GM23338 (cell line): ENCODE measurements around the gene IQGAP2. TPM values are rescaled to one million over a fixed set of nuclear protein-coding genes. Genes with fewer than 3 reads are reported as not detected.

ENCODE experiments used
- ATAC-seq: fragments of 200-7000 bp; cut with Tn5 transposase; 3 replicates; pipeline ENCODE4 v1.9.1; 2020
- DNase-seq: peaks from one replicate; pipeline ENCODE4 v3.0.0-alpha.2; 2015; ENCODE audit warnings: low spot score
- H2AFZ ChIP-seq: fragments of 200-600 bp; sonication (generic); 2 replicates; pipeline ENCODE4 v1.8.0; 2016; ENCODE audit warnings: antibody characterized with exemption, mild to moderate bottlenecking, moderate library complexity
- H3F3A ChIP-seq: fragments of 200-600 bp; sonication (generic); replicated peaks from 2 replicates; pipeline ENCODE4 v1.8.0; 2017; ENCODE audit warnings: antibody characterized with exemption, mixed run types, low read depth
- H3K27ac ChIP-seq: fragments of 200-600 bp; sonication (generic); 2 replicates; pipeline ENCODE4 v1.6.1; 2016; ENCODE audit warnings: low read depth
- H3K27me3 ChIP-seq: fragments of 200-600 bp; sonication (generic); 2 replicates; pipeline ENCODE4 v1.8.0; 2016; ENCODE audit warnings: mild to moderate bottlenecking, mixed run types, moderate library complexity; ENCODE audit not compliant: insufficient read depth
- H3K36me3 ChIP-seq: fragments of 200-600 bp; sonication (generic); 2 replicates; pipeline ENCODE4 v1.8.0; 2016; ENCODE audit warnings: mild to moderate bottlenecking; ENCODE audit not compliant: insufficient read depth
- H3K4me1 ChIP-seq: fragments of 200-600 bp; sonication (generic); 2 replicates; pipeline ENCODE4 v1.8.0; 2016; ENCODE audit warnings: mild to moderate bottlenecking, moderate library complexity; ENCODE audit not compliant: insufficient read depth
- H3K4me2 ChIP-seq: fragments of 200-600 bp; sonication (generic); 2 replicates; pipeline ENCODE4 v1.7.1; 2017; ENCODE audit warnings: mixed run types
- H3K4me3 ChIP-seq: fragments of 200-600 bp; sonication (generic); 2 replicates; pipeline ENCODE4 v1.6.1; 2016; ENCODE audit warnings: mixed run types
- H3K79me2 ChIP-seq: fragments of 200-600 bp; sonication (generic); replicated peaks from 2 replicates; pipeline ENCODE4 v1.8.0; 2017; ENCODE audit warnings: mild to moderate bottlenecking; ENCODE audit not compliant: insufficient read depth
- H3K9me2 ChIP-seq: fragments of 200-600 bp; sonication (generic); 2 replicates; pipeline ENCODE4 v1.8.0; 2017; ENCODE audit not compliant: insufficient read depth
- H4K20me1 ChIP-seq: fragments of 200-600 bp; sonication (generic); replicated peaks from 2 replicates; pipeline ENCODE4 v1.8.0; 2017; ENCODE audit warnings: mild to moderate bottlenecking; ENCODE audit not compliant: insufficient read depth
- H3K27ac Mint-ChIP-seq: 2 replicates; pipeline ENCODE4 v1.8.0; 2020; ENCODE audit warnings: inconsistent platforms, mild to moderate bottlenecking, moderate library complexity, mixed read lengths
- H3K27me3 Mint-ChIP-seq: 3 replicates; pipeline ENCODE4 v1.8.0; 2022; ENCODE audit warnings: low read depth, mild to moderate bottlenecking, moderate library complexity, mixed read lengths, inconsistent platforms; ENCODE audit not compliant: insufficient read depth, poor library complexity
- H3K36me3 Mint-ChIP-seq: 3 replicates; pipeline ENCODE4 v1.8.0; 2021; ENCODE audit warnings: low read depth, mild to moderate bottlenecking, inconsistent platforms, moderate library complexity, mixed read lengths
- H3K4me1 Mint-ChIP-seq: 3 replicates; pipeline ENCODE4 v1.8.0; 2020; ENCODE audit warnings: mild to moderate bottlenecking, inconsistent platforms, mixed read lengths
- H3K4me3 Mint-ChIP-seq: 3 replicates; pipeline ENCODE4 v1.8.0; 2021; ENCODE audit warnings: moderate library complexity, mild to moderate bottlenecking, inconsistent platforms, mixed read lengths
- H3K9me3 Mint-ChIP-seq: 3 replicates; pipeline ENCODE4 v1.8.0; 2020; ENCODE audit warnings: moderate library complexity, mild to moderate bottlenecking, inconsistent platforms, mixed read lengths
- CREB1 ChIP-seq: fragments of 250-450 bp; sonication (Bioruptor Pico); IDR thresholded peaks from 2 replicates; pipeline ENCODE4 v1.5.0; 2020; ENCODE audit warnings: low read depth, mild to moderate bottlenecking, moderate library complexity
- EZH2 ChIP-seq: fragments of 200-600 bp; sonication (generic); IDR thresholded peaks from one replicate; pipeline ENCODE4 v1.8.0; 2017; ENCODE audit warnings: antibody characterized with exemption, mild to moderate bottlenecking, low read depth; ENCODE audit not compliant: unreplicated experiment
- EZH2phosphoT487 ChIP-seq: fragments of 200-600 bp; sonication (generic); IDR thresholded peaks from one replicate; pipeline ENCODE4 v1.8.1; 2018; ENCODE audit warnings: antibody characterized with exemption; ENCODE audit not compliant: unreplicated experiment
- JUNB ChIP-seq: IDR thresholded peaks from one replicate; pipeline ENCODE4 v1.6.1; 2016; ENCODE audit warnings: antibody characterized with exemption; ENCODE audit not compliant: unreplicated experiment
- NANOG ChIP-seq: IDR thresholded peaks from 2 replicates; pipeline ENCODE4 v1.6.1; 2016; ENCODE audit warnings: antibody characterized with exemption, borderline replicate concordance
- POLR2AphosphoS5 ChIP-seq: IDR thresholded peaks from 2 replicates; pipeline ENCODE4 v1.6.1; 2016; ENCODE audit warnings: antibody characterized with exemption, low read depth
- STAT1 ChIP-seq: IDR thresholded peaks from one replicate; pipeline ENCODE4 v1.6.1; 2016; ENCODE audit warnings: antibody characterized with exemption; ENCODE audit not compliant: unreplicated experiment
- ZNF114 ChIP-seq: fragments of 250-450 bp; sonication (Bioruptor Pico); IDR thresholded peaks from 2 replicates; pipeline ENCODE4 v1.5.0; 2020; ENCODE audit warnings: mild to moderate bottlenecking, moderate library complexity
- ZNF331 ChIP-seq: fragments of 250-450 bp; sonication (Bioruptor Pico); IDR thresholded peaks from 2 replicates; pipeline ENCODE4 v1.5.0; 2020; ENCODE audit warnings: low read depth, mild to moderate bottlenecking, moderate library complexity
- polyA plus RNA-seq: library from polyadenylated mRNA; unstranded; fragments of >200 nt; fragmentation: Nextera tagmentation; extraction: Ambion mirVana; gene quantifications from 2 replicates; pipeline ENCODE4 v1.2.1, GENCODE V29; 2016
- total RNA-seq: library from RNA; depleted of rRNA; stranded (reverse); fragments of >200 nt; shearing (Covaris generic); gene quantifications from 2 replicates; pipeline ENCODE4 v1.2.3, GENCODE V29; 2014
- TF ChIP-seq, protein P1 (sequence below): fragments of 250-450 bp; sonication (Bioruptor Pico); IDR thresholded peaks from 2 replicates; pipeline ENCODE4 v1.5.0; 2020; ENCODE audit warnings: mild to moderate bottlenecking, moderate library complexity
- TF ChIP-seq, protein P2 (sequence below): IDR thresholded peaks from one replicate; pipeline ENCODE4 v1.6.1; 2018; ENCODE audit warnings: antibody characterized with exemption; ENCODE audit not compliant: unreplicated experiment
- TF ChIP-seq, protein P3 (sequence below): IDR thresholded peaks from 2 replicates; pipeline ENCODE4 v1.6.1; 2016; ENCODE audit warnings: antibody characterized with exemption
- TF ChIP-seq, protein P4 (sequence below), 2 experiments: fragments of 200-600 bp in 1 of 2; sonication (generic) in 1 of 2; conservative IDR thresholded peaks; 2 replicates each; pipeline versions ENCODE4 v1.5.1 to v1.6.1; 2016 to 2017; ENCODE audit warnings: antibody characterized with exemption in 2 of 2, low read depth in 2 of 2, mild to moderate bottlenecking in 2 of 2, moderate library complexity in 1 of 2

Gene IQGAP2
- total and polyA plus RNA-seq, 2 experiments from 2014 or later, result 60.0 to 86.5 TPM

DNA sequence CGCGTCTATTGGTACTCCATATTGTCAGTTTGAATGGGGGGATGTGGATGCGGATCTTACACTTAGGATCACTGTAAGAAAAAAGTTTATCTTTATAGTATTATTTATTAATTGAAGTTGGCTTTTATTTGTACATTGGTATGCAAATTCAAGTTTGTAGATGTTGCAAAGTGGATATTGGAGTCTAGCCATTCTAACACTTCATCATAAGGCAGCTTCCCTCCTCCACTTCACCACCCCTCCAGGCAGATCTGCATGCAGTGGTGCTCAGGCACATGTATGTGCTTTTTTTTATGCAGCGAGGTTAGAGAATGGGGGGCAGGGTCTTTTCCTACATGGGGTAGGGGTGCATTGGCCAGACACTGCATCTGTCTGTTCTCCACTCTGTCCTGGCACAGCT is 84.3 kb downstream of the IQGAP2 start:
- H3K4me1 Mint-ChIP-seq, result peaks cover 73% of the 10 kb centered on the region
- no peak overlapping the region for H3K4me2 ChIP-seq
- TF ChIP-seq, protein P1, sequence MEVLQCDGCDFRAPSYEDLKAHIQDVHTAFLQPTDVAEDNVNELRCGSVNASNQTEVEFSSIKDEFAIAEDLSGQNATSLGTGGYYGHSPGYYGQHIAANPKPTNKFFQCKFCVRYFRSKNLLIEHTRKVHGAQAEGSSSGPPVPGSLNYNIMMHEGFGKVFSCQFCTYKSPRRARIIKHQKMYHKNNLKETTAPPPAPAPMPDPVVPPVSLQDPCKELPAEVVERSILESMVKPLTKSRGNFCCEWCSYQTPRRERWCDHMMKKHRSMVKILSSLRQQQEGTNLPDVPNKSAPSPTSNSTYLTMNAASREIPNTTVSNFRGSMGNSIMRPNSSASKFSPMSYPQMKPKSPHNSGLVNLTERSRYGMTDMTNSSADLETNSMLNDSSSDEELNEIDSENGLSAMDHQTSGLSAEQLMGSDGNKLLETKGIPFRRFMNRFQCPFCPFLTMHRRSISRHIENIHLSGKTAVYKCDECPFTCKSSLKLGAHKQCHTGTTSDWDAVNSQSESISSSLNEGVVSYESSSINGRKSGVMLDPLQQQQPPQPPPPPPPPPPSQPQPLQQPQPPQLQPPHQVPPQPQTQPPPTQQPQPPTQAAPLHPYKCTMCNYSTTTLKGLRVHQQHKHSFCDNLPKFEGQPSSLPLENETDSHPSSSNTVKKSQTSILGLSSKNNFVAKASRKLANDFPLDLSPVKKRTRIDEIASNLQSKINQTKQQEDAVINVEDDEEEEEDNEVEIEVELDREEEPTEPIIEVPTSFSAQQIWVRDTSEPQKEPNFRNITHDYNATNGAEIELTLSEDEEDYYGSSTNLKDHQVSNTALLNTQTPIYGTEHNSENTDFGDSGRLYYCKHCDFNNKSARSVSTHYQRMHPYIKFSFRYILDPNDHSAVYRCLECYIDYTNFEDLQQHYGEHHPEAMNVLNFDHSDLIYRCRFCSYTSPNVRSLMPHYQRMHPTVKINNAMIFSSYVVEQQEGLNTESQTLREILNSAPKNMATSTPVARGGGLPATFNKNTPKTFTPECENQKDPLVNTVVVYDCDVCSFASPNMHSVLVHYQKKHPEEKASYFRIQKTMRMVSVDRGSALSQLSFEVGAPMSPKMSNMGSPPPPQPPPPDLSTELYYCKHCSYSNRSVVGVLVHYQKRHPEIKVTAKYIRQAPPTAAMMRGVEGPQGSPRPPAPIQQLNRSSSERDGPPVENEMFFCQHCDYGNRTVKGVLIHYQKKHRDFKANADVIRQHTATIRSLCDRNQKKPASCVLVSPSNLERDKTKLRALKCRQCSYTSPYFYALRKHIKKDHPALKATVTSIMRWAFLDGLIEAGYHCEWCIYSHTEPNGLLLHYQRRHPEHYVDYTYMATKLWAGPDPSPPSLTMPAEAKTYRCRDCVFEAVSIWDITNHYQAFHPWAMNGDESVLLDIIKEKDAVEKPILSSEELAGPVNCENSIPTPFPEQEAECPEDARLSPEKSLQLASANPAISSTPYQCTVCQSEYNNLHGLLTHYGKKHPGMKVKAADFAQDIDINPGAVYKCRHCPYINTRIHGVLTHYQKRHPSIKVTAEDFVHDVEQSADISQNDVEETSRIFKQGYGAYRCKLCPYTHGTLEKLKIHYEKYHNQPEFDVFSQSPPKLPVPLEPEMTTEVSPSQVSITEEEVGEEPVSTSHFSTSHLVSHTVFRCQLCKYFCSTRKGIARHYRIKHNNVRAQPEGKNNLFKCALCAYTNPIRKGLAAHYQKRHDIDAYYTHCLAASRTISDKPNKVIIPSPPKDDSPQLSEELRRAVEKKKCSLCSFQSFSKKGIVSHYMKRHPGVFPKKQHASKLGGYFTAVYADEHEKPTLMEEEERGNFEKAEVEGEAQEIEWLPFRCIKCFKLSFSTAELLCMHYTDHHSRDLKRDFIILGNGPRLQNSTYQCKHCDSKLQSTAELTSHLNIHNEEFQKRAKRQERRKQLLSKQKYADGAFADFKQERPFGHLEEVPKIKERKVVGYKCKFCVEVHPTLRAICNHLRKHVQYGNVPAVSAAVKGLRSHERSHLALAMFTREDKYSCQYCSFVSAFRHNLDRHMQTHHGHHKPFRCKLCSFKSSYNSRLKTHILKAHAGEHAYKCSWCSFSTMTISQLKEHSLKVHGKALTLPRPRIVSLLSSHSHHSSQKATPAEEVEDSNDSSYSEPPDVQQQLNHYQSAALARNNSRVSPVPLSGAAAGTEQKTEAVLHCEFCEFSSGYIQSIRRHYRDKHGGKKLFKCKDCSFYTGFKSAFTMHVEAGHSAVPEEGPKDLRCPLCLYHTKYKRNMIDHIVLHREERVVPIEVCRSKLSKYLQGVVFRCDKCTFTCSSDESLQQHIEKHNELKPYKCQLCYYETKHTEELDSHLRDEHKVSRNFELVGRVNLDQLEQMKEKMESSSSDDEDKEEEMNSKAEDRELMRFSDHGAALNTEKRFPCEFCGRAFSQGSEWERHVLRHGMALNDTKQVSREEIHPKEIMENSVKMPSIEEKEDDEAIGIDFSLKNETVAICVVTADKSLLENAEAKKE (CRISPR knock-in tag), result no peak
- TF ChIP-seq, protein P2, sequence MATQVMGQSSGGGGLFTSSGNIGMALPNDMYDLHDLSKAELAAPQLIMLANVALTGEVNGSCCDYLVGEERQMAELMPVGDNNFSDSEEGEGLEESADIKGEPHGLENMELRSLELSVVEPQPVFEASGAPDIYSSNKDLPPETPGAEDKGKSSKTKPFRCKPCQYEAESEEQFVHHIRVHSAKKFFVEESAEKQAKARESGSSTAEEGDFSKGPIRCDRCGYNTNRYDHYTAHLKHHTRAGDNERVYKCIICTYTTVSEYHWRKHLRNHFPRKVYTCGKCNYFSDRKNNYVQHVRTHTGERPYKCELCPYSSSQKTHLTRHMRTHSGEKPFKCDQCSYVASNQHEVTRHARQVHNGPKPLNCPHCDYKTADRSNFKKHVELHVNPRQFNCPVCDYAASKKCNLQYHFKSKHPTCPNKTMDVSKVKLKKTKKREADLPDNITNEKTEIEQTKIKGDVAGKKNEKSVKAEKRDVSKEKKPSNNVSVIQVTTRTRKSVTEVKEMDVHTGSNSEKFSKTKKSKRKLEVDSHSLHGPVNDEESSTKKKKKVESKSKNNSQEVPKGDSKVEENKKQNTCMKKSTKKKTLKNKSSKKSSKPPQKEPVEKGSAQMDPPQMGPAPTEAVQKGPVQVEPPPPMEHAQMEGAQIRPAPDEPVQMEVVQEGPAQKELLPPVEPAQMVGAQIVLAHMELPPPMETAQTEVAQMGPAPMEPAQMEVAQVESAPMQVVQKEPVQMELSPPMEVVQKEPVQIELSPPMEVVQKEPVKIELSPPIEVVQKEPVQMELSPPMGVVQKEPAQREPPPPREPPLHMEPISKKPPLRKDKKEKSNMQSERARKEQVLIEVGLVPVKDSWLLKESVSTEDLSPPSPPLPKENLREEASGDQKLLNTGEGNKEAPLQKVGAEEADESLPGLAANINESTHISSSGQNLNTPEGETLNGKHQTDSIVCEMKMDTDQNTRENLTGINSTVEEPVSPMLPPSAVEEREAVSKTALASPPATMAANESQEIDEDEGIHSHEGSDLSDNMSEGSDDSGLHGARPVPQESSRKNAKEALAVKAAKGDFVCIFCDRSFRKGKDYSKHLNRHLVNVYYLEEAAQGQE, result no peak
- no peak for TF ChIP-seq ZNF331 (CRISPR knock-in tag)
- TF ChIP-seq EZH2phosphoT487, result no peak
- TF ChIP-seq STAT1, result no peak
- TF ChIP-seq POLR2AphosphoS5, result no peak
- TF ChIP-seq NANOG, result no peak
- TF ChIP-seq ZNF114 (CRISPR knock-in tag), result no peak
- no peak for TF ChIP-seq JUNB
- TF ChIP-seq CREB1 (CRISPR knock-in tag), result no peak
- TF ChIP-seq, protein P3, sequence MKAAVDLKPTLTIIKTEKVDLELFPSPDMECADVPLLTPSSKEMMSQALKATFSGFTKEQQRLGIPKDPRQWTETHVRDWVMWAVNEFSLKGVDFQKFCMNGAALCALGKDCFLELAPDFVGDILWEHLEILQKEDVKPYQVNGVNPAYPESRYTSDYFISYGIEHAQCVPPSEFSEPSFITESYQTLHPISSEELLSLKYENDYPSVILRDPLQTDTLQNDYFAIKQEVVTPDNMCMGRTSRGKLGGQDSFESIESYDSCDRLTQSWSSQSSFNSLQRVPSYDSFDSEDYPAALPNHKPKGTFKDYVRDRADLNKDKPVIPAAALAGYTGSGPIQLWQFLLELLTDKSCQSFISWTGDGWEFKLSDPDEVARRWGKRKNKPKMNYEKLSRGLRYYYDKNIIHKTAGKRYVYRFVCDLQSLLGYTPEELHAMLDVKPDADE, result no peak
- TF ChIP-seq EZH2, result no peak
- TF ChIP-seq, protein P4, sequence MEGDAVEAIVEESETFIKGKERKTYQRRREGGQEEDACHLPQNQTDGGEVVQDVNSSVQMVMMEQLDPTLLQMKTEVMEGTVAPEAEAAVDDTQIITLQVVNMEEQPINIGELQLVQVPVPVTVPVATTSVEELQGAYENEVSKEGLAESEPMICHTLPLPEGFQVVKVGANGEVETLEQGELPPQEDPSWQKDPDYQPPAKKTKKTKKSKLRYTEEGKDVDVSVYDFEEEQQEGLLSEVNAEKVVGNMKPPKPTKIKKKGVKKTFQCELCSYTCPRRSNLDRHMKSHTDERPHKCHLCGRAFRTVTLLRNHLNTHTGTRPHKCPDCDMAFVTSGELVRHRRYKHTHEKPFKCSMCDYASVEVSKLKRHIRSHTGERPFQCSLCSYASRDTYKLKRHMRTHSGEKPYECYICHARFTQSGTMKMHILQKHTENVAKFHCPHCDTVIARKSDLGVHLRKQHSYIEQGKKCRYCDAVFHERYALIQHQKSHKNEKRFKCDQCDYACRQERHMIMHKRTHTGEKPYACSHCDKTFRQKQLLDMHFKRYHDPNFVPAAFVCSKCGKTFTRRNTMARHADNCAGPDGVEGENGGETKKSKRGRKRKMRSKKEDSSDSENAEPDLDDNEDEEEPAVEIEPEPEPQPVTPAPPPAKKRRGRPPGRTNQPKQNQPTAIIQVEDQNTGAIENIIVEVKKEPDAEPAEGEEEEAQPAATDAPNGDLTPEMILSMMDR (conservative IDR thresholded peaks at IDR 0.05; ENCODE audit: low read depth in 2 of 2), result no peak
- peaks cover 4% of the 10 kb centered on the region for H3F3A ChIP-seq
- H3K36me3 ChIP-seq, result no peaks in the 10 kb centered on the region
- H2AFZ ChIP-seq, result no peak overlapping the region
- H3K36me3 Mint-ChIP-seq, result no peaks in the 10 kb centered on the region
- no peak overlapping the region for H3K4me3 ChIP-seq
- peaks cover 17% of the 10 kb centered on the region for H3K79me2 ChIP-seq
- peaks cover 76% of the 10 kb centered on the region for H3K4me1 ChIP-seq
- no peak overlapping the region for H3K4me3 Mint-ChIP-seq
- H3K27ac Mint-ChIP-seq, result no peak overlapping the region
- H3K27ac ChIP-seq, result no peak overlapping the region
- H4K20me1 ChIP-seq, result no peaks in the 10 kb centered on the region
- H3K27me3 Mint-ChIP-seq, result peaks cover 3% of the 10 kb centered on the region
- H3K9me2 ChIP-seq, result no peaks in the 10 kb centered on the region
- H3K27me3 ChIP-seq, result no peaks in the 10 kb centered on the region
- DNase-seq (no peak), ATAC-seq (no peak)
- no peaks in the 10 kb centered on the region; the same call in 2 of the 3 replicates for H3K9me3 Mint-ChIP-seq
